Mesenchymal stem cell (in vitro differentiated cells and primary cell): Measurements from ENCODE around the gene RASAL2.
A peak's percentile ranks its signal among the peaks of the same experiment; 100 is the strongest.

Experiments used
- DNase-seq: peaks from one replicate; pipeline ENCODE4 v3.0.0-alpha.2; 2013
- H2AFZ ChIP-seq: one replicate; pipeline ENCODE4 v1.6.1; 2013; ENCODE audit warnings: low read depth, mild to moderate bottlenecking, control low read depth, inconsistent platforms, low read length, moderate library complexity
- H2AK5ac ChIP-seq: 2 replicates; pipeline ENCODE4 v1.6.1; 2013; ENCODE audit warnings: low read length, moderate library complexity, mild to moderate bottlenecking, inconsistent platforms; ENCODE audit not compliant: severe bottlenecking
- H2BK120ac ChIP-seq: one replicate; pipeline ENCODE4 v1.6.1; 2013; ENCODE audit warnings: low read depth, mild to moderate bottlenecking, inconsistent platforms, low read length, moderate library complexity
- H2BK12ac ChIP-seq, 2 experiments: one replicate each; pipeline ENCODE4 v1.6.1; 2013; ENCODE audit warnings: inconsistent platforms in 2 of 2, low read length in 2 of 2, mild to moderate bottlenecking in 2 of 2, moderate library complexity in 2 of 2, control low read depth in 1 of 2
- H2BK15ac ChIP-seq: one replicate; pipeline ENCODE4 v1.6.1; 2013; ENCODE audit warnings: mild to moderate bottlenecking, low read depth, inconsistent platforms; ENCODE audit not compliant: poor library complexity, severe bottlenecking
- H2BK5ac ChIP-seq: 2 replicates; pipeline ENCODE4 v1.6.1; 2013; ENCODE audit warnings: low read depth, mild to moderate bottlenecking, low read length, control low read depth, inconsistent platforms; ENCODE audit not compliant: poor library complexity, severe bottlenecking
- H3K14ac ChIP-seq, 2 experiments: one replicate each; pipeline ENCODE4 v1.6.1; 2013; ENCODE audit warnings: inconsistent platforms in 2 of 2, low read length in 2 of 2, control low read depth in 1 of 2, mild to moderate bottlenecking in 1 of 2, moderate library complexity in 1 of 2
- H3K18ac ChIP-seq, 2 experiments: one replicate each; pipeline ENCODE4 v1.6.1; 2013; ENCODE audit warnings: inconsistent platforms in 2 of 2, low read length in 2 of 2, control low read depth in 1 of 2, low read depth in 1 of 2, mild to moderate bottlenecking in 1 of 2
- H3K23ac ChIP-seq, 2 experiments: one replicate each; pipeline ENCODE4 v1.6.1; 2013; ENCODE audit warnings: inconsistent platforms in 2 of 2, low read length in 2 of 2, mild to moderate bottlenecking in 2 of 2, moderate library complexity in 2 of 2, control low read depth in 1 of 2
- H3K27ac ChIP-seq: 2 replicates; pipeline ENCODE4 v1.5.1; 2013; ENCODE audit warnings: mild to moderate bottlenecking, moderate library complexity, low read length, control low read depth, inconsistent platforms; ENCODE audit not compliant: poor library complexity, severe bottlenecking
- H3K27me3 ChIP-seq, 2 experiments: 2 replicates each; pipeline versions ENCODE4 v1.6.1 to v1.7.0; 2013; ENCODE audit warnings: low read length in 2 of 2, mild to moderate bottlenecking in 2 of 2, moderate library complexity in 2 of 2, control low read depth in 1 of 2, inconsistent platforms in 1 of 2; ENCODE audit not compliant: control insufficient read depth in 1 of 2, insufficient read depth in 1 of 2
- H3K36me3 ChIP-seq, 2 experiments: 2 replicates each; pipeline versions ENCODE4 v1.6.1 to v1.7.0; 2013; ENCODE audit warnings: low read length in 2 of 2, control low read depth in 1 of 2, inconsistent platforms in 1 of 2, low read depth in 1 of 2, mild to moderate bottlenecking in 1 of 2; ENCODE audit not compliant: insufficient read depth in 2 of 2, control insufficient read depth in 1 of 2
- H3K4ac ChIP-seq, 2 experiments: one replicate each; pipeline ENCODE4 v1.6.1; 2013; ENCODE audit warnings: inconsistent platforms in 2 of 2, low read length in 2 of 2, mild to moderate bottlenecking in 2 of 2, moderate library complexity in 2 of 2, control low read depth in 1 of 2, low read depth in 1 of 2
- H3K4me1 ChIP-seq: 2 replicates; pipeline ENCODE4 v1.6.1; 2013; ENCODE audit warnings: low read depth, low read length, control low read depth; ENCODE audit not compliant: control insufficient read depth, insufficient read depth
- H3K4me2 ChIP-seq: 2 replicates; pipeline ENCODE4 v1.6.1; 2013; ENCODE audit warnings: low read length, mild to moderate bottlenecking, inconsistent platforms; ENCODE audit not compliant: poor library complexity, severe bottlenecking
- H3K4me3 ChIP-seq, 2 experiments: 2 replicates each; pipeline versions ENCODE4 v1.5.1 to v1.7.0; 2013; ENCODE audit warnings: low read length in 2 of 2, mild to moderate bottlenecking in 2 of 2, control low read depth in 1 of 2, low read depth in 1 of 2; ENCODE audit not compliant: insufficient read depth in 1 of 2
- H3K79me1 ChIP-seq: replicated peaks from 2 replicates; pipeline ENCODE4 v1.6.1; 2013; ENCODE audit warnings: mild to moderate bottlenecking, control low read depth, low read length, inconsistent platforms; ENCODE audit not compliant: poor library complexity, severe bottlenecking
- H3K9ac ChIP-seq: 2 replicates; pipeline ENCODE4 v1.7.0; 2013; ENCODE audit warnings: mild to moderate bottlenecking, low read length, moderate library complexity
- H3K9me3 ChIP-seq: 2 replicates; pipeline ENCODE4 v1.7.0; 2013; ENCODE audit warnings: mild to moderate bottlenecking, low read length; ENCODE audit not compliant: control insufficient read depth
- H4K8ac ChIP-seq: one replicate; pipeline ENCODE4 v1.6.1; 2013; ENCODE audit warnings: inconsistent platforms, mild to moderate bottlenecking, low read length, moderate library complexity
- H4K91ac ChIP-seq: one replicate; pipeline ENCODE4 v1.6.1; 2013; ENCODE audit warnings: mild to moderate bottlenecking, low read length, inconsistent platforms
- WGBS: methylation state at CpG from one replicate; pipeline ENCODE4 v1.1.7; 2013; ENCODE audit warnings: mixed read lengths; 5-methylcytosine and 5-hydroxymethylcytosine counted together

Gene RASAL2

DNA sequence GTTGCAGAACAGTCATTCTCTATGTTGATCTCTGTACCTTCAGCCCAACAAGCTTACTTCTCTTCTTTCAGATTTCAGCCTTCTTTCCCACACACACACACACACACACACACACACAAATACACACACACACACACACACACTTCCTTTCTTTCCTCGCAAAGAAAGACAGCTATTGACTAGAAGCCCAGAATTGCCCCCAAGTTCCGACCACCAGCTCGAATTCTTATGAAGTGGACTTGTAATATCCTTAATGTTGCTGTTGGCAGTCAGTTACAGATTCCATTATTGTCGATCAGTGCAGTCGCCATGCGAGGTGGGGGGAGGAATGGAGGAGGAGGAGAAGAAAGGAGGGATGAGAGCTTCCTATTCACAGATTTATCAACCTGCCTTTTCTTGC, 277.3 kb downstream of the RASAL2 start:
- no peak overlapping the region for H2BK15ac ChIP-seq
- no peak overlapping the region for H3K23ac ChIP-seq
- no peak overlapping the region for H4K8ac ChIP-seq
- H2BK12ac ChIP-seq: no peak overlapping the region
- no peaks in the 10 kb centered on the region for H3K36me3 ChIP-seq
- peak overlapping the region; percentile 53 for H3K4me2 ChIP-seq
- peaks cover 15% of the 10 kb centered on the region for H3K79me1 ChIP-seq
- H3K27me3 ChIP-seq: no peaks in the 10 kb centered on the region
- H3K14ac ChIP-seq: no peak overlapping the region
- H3K18ac ChIP-seq: peak overlapping the region in 1 of 2 experiments; percentile 44
- H3K9ac ChIP-seq: peak overlapping the region; percentile 73
- no peak overlapping the region for H4K91ac ChIP-seq
- no peak overlapping the region for H2BK5ac ChIP-seq
- H2AFZ ChIP-seq: no peak overlapping the region
- WGBS: 24% methylated on average over 6 of the region's 6 CpGs
- H2BK120ac ChIP-seq: no peak overlapping the region
- DNase-seq: peak; percentile 34
- H3K4me1 ChIP-seq: peaks cover 2% of the 10 kb centered on the region
- no peak overlapping the region for H2AK5ac ChIP-seq
- H3K9me3 ChIP-seq: no peaks in the 10 kb centered on the region
- peak overlapping the region in 1 of 2 experiments; percentile 72 for H3K4me3 ChIP-seq
- no peak overlapping the region for H3K4ac ChIP-seq
- H3K27ac ChIP-seq: no peak overlapping the region

DNA sequence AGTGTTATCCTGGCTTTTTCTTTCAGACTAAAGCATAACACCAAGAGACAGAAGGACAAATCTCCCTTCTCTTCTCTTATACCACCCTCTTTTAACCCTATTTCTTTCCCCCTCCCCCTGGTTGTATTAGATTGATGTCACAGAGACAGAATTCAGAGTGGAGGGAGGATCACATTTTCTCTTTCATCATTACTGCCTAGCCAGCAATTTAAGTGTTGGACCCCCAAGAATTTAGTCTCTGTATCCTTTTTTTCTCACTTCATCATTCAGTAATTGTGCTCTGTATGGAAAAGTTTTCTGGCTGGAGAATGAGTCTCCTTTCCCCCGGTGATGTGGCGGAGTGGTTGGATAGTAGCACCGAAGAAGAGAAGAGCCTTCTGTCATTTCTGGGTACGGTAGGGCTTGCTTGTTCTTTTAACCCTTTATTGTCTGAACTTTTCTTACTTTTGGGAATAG, 278.1 kb downstream of the RASAL2 start:
- peaks cover 2% of the 10 kb centered on the region for H3K4me1 ChIP-seq
- H3K36me3 ChIP-seq: no peaks in the 10 kb centered on the region
- H3K23ac ChIP-seq: no peak overlapping the region
- peak overlapping the region; percentile 34 for H3K4me2 ChIP-seq
- H3K18ac ChIP-seq: no peak overlapping the region
- peaks cover 15% of the 10 kb centered on the region for H3K79me1 ChIP-seq
- H3K9me3 ChIP-seq: no peaks in the 10 kb centered on the region
- no peak overlapping the region for H2AFZ ChIP-seq
- 0% methylated on average over 1 of the region's 4 CpGs for WGBS
- H3K4me3 ChIP-seq: peak overlapping the region in 1 of 2 experiments; percentile 72
- no peak overlapping the region for H3K27ac ChIP-seq
- no peak overlapping the region for H4K91ac ChIP-seq
- no peak overlapping the region for H3K14ac ChIP-seq
- no peak overlapping the region for H4K8ac ChIP-seq
- peak; percentile 13 for DNase-seq
- no peak overlapping the region for H2BK5ac ChIP-seq
- H3K9ac ChIP-seq: peak overlapping the region; percentile 73
- no peak overlapping the region for H2BK120ac ChIP-seq
- H3K27me3 ChIP-seq: no peaks in the 10 kb centered on the region
- H2BK12ac ChIP-seq: no peak overlapping the region
- no peak overlapping the region for H2AK5ac ChIP-seq
- no peak overlapping the region for H3K4ac ChIP-seq
- no peak overlapping the region for H2BK15ac ChIP-seq

DNA sequence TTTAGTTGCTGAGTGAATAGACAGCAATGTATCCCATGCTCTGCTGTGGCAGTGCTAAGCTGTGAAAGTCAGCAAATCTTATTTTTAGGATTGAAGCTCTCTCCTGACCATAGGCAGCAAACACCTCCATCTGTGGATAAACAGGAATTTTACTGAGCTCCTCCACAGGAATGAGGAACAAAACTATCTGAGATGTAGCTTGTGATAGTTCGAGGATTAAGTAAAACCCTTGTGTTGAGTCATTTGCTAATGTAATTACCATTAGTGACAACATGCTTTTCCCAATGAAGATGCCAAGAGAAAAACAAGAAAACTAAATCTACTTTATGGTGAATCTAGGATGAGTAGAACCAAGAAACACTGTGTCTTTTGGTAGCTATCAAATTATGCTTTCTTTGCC, 280.1 kb downstream of the RASAL2 start:
- H3K18ac ChIP-seq: no peak overlapping the region
- H3K9ac ChIP-seq: no peak overlapping the region
- no peaks in the 10 kb centered on the region for H3K27me3 ChIP-seq
- H4K91ac ChIP-seq: no peak overlapping the region
- no peaks in the 10 kb centered on the region for H3K36me3 ChIP-seq
- no peak overlapping the region for H3K23ac ChIP-seq
- peaks cover 13% of the 10 kb centered on the region for H3K79me1 ChIP-seq
- no peaks in the 10 kb centered on the region for H3K9me3 ChIP-seq
- H3K4me1 ChIP-seq: peaks cover 2% of the 10 kb centered on the region
- H2BK5ac ChIP-seq: no peak overlapping the region
- H3K14ac ChIP-seq: no peak overlapping the region
- H2BK12ac ChIP-seq: no peak overlapping the region
- H2BK15ac ChIP-seq: no peak overlapping the region
- no peak overlapping the region for H4K8ac ChIP-seq
- H3K4me3 ChIP-seq: no peak overlapping the region
- no peak overlapping the region for H3K4ac ChIP-seq
- no peak overlapping the region for H2AFZ ChIP-seq
- no peak overlapping the region for H3K4me2 ChIP-seq
- H2BK120ac ChIP-seq: no peak overlapping the region
- H3K27ac ChIP-seq: no peak overlapping the region
- peak; percentile 30 for DNase-seq
- no peak overlapping the region for H2AK5ac ChIP-seq
- no CpG with 5 or more reads among the region's 1 CpG for WGBS

DNA sequence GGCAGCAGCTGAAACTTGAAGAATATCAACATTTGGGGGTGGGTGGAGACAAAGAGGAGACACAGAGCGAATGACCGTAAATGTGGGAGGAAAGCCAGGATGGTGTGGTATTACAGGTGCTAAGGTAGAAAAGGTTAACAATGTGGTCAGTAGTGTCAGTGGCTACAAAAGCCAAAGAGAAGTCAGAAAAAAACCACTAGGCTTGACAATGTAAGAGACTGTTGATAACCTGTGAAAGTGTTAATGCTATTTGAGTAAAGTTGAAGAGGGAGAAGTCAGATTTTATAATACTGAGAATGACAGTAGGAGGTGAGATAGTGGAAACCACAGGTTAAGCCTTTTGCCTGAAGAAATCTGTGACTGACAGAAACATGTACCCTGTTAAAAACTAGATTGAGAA, 282.1 kb downstream of the RASAL2 start:
- Histone ChIP-seq H3K27me3 (no peaks in the 10 kb centered on the region), H3K4me3 (no peak overlapping the region), H3K14ac (no peak overlapping the region), H2BK12ac (no peak overlapping the region), H3K23ac (no peak overlapping the region), H2BK5ac (no peak overlapping the region), H2BK120ac (no peak overlapping the region), H2AFZ (no peak overlapping the region), H3K4me1 (peaks cover 2% of the 10 kb centered on the region), H3K9ac (no peak overlapping the region), H2AK5ac (no peak overlapping the region), H3K4ac (no peak overlapping the region), H3K36me3 (no peaks in the 10 kb centered on the region), H4K91ac (no peak overlapping the region), H3K9me3 (no peaks in the 10 kb centered on the region), H3K4me2 (no peak overlapping the region), H4K8ac (no peak overlapping the region), H3K18ac (no peak overlapping the region), H3K27ac (no peak overlapping the region), H3K79me1 (peaks cover 11% of the 10 kb centered on the region), H2BK15ac (no peak overlapping the region)
- no peak for DNase-seq
- WGBS: 86% methylated on average over 2 of the region's 2 CpGs
